Suprapubic skin (tissue), 4 donors: ENCODE data around the gene MAP4. TPM values are rescaled to one million over a fixed set of nuclear protein-coding genes. Genes with fewer than 3 reads are reported as not detected.

Experiments
- DNase-seq, 2 donors: peaks; one replicate each; pipeline ENCODE4 v3.0.0-alpha.2; 2019; ENCODE audit warnings: low spot score in 2 of 2
- H3K27ac ChIP-seq: fragments of 200-600 bp; sonication (generic); one replicate; pipeline ENCODE4 v1.5.1; 2019
- H3K27me3 ChIP-seq: fragments of 200-600 bp; sonication (generic); one replicate; pipeline ENCODE4 v1.5.1; 2019
- H3K36me3 ChIP-seq: fragments of 200-600 bp; sonication (generic); one replicate; pipeline ENCODE4 v1.5.1; 2019
- H3K4me1 ChIP-seq: fragments of 200-600 bp; sonication (generic); one replicate; pipeline ENCODE4 v1.5.1; 2019
- H3K4me3 ChIP-seq: fragments of 200-600 bp; sonication (generic); one replicate; pipeline ENCODE4 v1.5.1; 2019; ENCODE audit warnings: mild to moderate bottlenecking
- H3K9me3 ChIP-seq: fragments of 200-600 bp; sonication (generic); one replicate; pipeline ENCODE4 v1.5.1; 2019
- EP300 ChIP-seq: sonication (generic); formaldehyde crosslinking; IDR thresholded peaks from one replicate; pipeline ENCODE4 v1.6.1; 2017; ENCODE audit warnings: antibody characterized with exemption
- POLR2A ChIP-seq, 2 donors: fragments of 450-650 bp; IDR thresholded peaks; one replicate each; pipeline ENCODE4 v1.6.1; 2017; ENCODE audit warnings: antibody characterized with exemption in 2 of 2, mild to moderate bottlenecking in 2 of 2, moderate library complexity in 2 of 2
- POLR2AphosphoS5 ChIP-seq, 3 donors: sonication (generic); formaldehyde crosslinking; IDR thresholded peaks; one replicate each; pipeline ENCODE4 v1.6.1; 2017; ENCODE audit warnings: antibody characterized with exemption in 3 of 3
- WGBS: methylation state at CpG from one replicate; pipeline ENCODE4 v1.1.5; 2018; 5-methylcytosine and 5-hydroxymethylcytosine counted together
- total RNA-seq, 4 donors: library from RNA; depleted of rRNA; stranded (reverse); fragments of >200 nt; gene quantifications; one replicate each; pipeline ENCODE4 v1.1.0, GENCODE V29; 2016
- TF ChIP-seq, protein P1 (sequence below), 2 donors: fragments of 200-600 bp in 1 of 2; fragments of 450-650 bp in 1 of 2; sonication (generic) in 1 of 2; IDR thresholded peaks; one replicate each; pipeline ENCODE4 v1.5.1; 2016 to 2019; ENCODE audit warnings: antibody characterized with exemption in 2 of 2, mild to moderate bottlenecking in 1 of 2, moderate library complexity in 1 of 2

MAP4 gene
- total RNA-seq, 4 donors from 2014 or later = 132 to 162 (median 144) TPM

DNA sequence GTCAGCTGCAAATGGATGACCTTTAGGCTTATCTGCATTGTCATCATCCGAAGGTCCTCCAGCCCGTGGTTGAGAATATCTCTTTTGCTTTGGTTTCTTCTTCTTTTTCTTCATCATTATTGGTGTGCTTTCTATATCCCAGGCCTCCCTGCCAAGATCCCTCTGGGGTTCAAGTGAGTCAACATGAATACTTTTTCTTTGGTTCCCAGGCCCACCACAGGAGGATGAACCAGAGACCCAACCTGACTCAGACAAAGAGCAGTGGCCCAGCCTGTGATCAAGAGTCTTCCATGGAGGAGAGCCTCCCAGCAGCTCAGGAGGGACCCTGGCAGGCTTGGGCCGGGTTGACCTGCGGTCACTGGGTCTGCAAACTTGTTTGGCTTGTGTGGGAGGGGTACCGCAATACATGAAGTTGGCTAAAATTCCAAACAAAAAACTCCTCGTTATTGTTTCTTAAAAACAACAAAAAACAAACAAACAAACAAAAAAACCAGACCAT, 104.2 kb downstream of the MAP4 start:
- no peaks in the 10 kb centered on the region for H3K4me1 ChIP-seq
- H3K36me3 ChIP-seq = peaks cover 64% of the 10 kb centered on the region
- DNase-seq = no peak
- TF ChIP-seq, protein P1, sequence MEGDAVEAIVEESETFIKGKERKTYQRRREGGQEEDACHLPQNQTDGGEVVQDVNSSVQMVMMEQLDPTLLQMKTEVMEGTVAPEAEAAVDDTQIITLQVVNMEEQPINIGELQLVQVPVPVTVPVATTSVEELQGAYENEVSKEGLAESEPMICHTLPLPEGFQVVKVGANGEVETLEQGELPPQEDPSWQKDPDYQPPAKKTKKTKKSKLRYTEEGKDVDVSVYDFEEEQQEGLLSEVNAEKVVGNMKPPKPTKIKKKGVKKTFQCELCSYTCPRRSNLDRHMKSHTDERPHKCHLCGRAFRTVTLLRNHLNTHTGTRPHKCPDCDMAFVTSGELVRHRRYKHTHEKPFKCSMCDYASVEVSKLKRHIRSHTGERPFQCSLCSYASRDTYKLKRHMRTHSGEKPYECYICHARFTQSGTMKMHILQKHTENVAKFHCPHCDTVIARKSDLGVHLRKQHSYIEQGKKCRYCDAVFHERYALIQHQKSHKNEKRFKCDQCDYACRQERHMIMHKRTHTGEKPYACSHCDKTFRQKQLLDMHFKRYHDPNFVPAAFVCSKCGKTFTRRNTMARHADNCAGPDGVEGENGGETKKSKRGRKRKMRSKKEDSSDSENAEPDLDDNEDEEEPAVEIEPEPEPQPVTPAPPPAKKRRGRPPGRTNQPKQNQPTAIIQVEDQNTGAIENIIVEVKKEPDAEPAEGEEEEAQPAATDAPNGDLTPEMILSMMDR (IDR thresholded peaks at IDR 0.05) = no peak
- TF ChIP-seq POLR2A (IDR thresholded peaks at IDR 0.05) (no peak), EP300 (no peak), POLR2AphosphoS5 (IDR thresholded peaks at IDR 0.05) (no peak)
- no peaks in the 10 kb centered on the region for H3K9me3 ChIP-seq
- no peaks in the 10 kb centered on the region for H3K27me3 ChIP-seq
- H3K4me3 ChIP-seq = no peak overlapping the region
- 96% methylated on average over 6 of the region's 6 CpGs for WGBS
- H3K27ac ChIP-seq = no peak overlapping the region

DNA sequence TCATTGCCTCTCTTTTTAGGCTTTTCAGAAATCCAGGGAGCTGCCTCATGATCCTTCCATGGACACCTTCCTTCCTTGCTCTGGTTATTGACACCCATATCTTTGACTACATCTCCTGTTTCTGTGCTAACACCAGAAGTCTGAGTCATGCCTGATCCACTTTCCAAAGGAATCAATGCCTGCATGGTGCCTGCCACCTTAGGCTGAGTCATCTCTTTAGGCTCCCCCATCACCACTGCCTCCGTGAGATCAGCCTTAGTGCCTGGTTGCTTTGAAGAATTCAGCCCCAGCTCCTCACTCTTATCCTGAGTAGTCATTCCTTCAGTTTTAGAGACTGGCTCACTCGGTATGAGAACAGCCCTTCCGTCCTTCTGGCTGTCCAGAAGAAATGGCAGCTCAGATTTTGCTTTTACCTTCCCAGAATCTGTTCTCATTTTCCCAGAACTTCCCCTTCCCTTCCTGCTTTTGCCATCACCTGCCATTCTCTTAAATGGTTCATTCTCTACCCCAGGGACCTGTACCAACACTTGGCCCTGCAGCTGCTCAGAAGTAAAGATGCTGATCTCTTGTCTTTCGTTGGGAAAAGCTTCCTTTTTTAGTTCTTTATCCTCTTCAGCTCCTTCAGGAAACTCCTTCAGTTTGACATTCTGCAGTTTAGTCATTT, 105.3 kb downstream of the MAP4 start:
- Histone ChIP-seq H3K4me3 (no peak overlapping the region), H3K36me3 (peaks cover 56% of the 10 kb centered on the region), H3K9me3 (no peaks in the 10 kb centered on the region), H3K27ac (no peak overlapping the region), H3K27me3 (no peaks in the 10 kb centered on the region), H3K4me1 (no peaks in the 10 kb centered on the region)
- TF ChIP-seq POLR2AphosphoS5 (IDR thresholded peaks at IDR 0.05) (no peak), POLR2A (IDR thresholded peaks at IDR 0.05) (no peak), EP300 (no peak)
- TF ChIP-seq, protein P1 (IDR thresholded peaks at IDR 0.05) = no peak
- DNase-seq = no peak
- 81% methylated on average over 4 of the region's 4 CpGs for WGBS

DNA sequence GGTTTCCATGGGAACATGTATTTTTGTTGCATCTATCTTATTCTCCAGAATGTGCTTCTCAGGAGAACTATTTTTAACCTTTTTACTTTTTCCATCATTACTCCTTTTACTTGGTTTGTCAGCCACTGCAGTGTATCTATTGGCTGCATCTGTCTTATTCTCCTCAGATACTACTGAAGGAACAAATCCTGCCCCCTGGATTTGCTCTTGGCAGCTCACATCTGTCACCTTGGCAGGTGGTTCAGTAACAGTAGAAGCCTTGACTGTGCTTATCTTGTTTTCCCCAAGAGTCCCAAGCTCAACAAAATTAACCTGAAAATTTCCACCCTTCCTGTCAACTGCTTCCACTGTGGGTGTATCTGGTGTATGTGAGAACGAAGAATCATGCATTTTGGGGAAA, 106.0 kb downstream of the MAP4 start:
- no peaks in the 10 kb centered on the region for H3K4me1 ChIP-seq
- H3K27ac ChIP-seq = no peak overlapping the region
- TF ChIP-seq POLR2AphosphoS5 (IDR thresholded peaks at IDR 0.05) = no peak
- TF ChIP-seq, protein P1 (IDR thresholded peaks at IDR 0.05) = no peak
- TF ChIP-seq POLR2A (IDR thresholded peaks at IDR 0.05) = no peak
- TF ChIP-seq EP300 = no peak
- no peak overlapping the region for H3K4me3 ChIP-seq
- WGBS = 100% methylated on average over 1 of the region's 1 CpG
- no peak for DNase-seq
- peaks cover 50% of the 10 kb centered on the region for H3K36me3 ChIP-seq
- H3K9me3 ChIP-seq = no peaks in the 10 kb centered on the region
- no peaks in the 10 kb centered on the region for H3K27me3 ChIP-seq

DNA sequence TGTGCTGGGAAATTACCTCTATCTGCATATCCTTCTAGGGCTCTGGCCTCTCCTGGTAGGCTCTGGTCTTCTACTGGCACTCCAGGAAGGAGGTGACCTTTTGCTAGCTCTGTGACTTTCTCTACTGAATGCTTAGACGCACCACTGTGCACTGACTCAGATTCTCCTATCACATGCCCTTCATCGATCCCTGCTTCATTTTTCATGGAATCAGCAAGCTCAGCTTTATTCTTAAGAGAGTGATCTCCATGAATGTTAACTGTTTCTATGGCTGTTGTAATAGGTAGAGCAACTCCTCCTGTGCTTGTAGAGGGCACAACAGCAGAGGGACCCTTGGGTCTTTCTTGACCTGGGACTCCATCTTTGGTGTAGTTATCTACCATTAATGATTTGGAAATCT, 106.6 kb downstream of the MAP4 start:
- TF ChIP-seq POLR2A (IDR thresholded peaks at IDR 0.05) (no peak), EP300 (no peak), POLR2AphosphoS5 (IDR thresholded peaks at IDR 0.05) (no peak)
- TF ChIP-seq, protein P1 (IDR thresholded peaks at IDR 0.05) = no peak
- Histone ChIP-seq H3K27ac (no peak overlapping the region), H3K4me3 (no peak overlapping the region), H3K4me1 (no peaks in the 10 kb centered on the region), H3K9me3 (no peaks in the 10 kb centered on the region), H3K36me3 (peaks cover 45% of the 10 kb centered on the region), H3K27me3 (no peaks in the 10 kb centered on the region)
- DNase-seq = no peak
- WGBS = 89% methylated on average over 2 of the region's 2 CpGs

DNA sequence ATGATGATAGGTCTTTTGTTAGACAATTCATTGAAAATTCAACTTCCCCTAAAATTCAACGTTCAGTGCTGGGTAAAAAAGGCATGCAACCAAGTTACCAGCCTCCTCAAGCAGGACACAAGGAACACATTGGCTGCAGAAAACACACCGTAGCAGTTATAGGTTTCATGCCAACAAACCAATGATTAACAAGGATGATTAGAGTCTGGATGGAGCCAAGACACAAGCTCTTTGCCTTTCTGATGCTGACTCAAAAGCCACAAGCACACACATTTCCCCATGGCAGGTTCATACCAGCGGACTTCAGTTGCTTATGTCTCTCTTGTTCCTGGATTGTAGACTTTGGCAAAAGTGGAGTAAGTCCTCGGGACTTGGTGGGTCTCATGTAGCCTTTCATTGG, 107.5 kb downstream of the MAP4 start:
- TF ChIP-seq, protein P1 (IDR thresholded peaks at IDR 0.05) = no peak
- TF ChIP-seq POLR2A (IDR thresholded peaks at IDR 0.05) (no peak), POLR2AphosphoS5 (IDR thresholded peaks at IDR 0.05) (no peak), EP300 (no peak)
- Histone ChIP-seq H3K27me3 (no peaks in the 10 kb centered on the region), H3K4me1 (no peaks in the 10 kb centered on the region), H3K4me3 (no peak overlapping the region), H3K27ac (no peak overlapping the region), H3K36me3 (peaks cover 36% of the 10 kb centered on the region), H3K9me3 (no peaks in the 10 kb centered on the region)
- 68% methylated on average over 4 of the region's 4 CpGs for WGBS
- DNase-seq = no peak
